Upper lobe of left lung (tissue), 6 donors: Measurements from ENCODE around the gene BOC. TPM values are rescaled to one million over a fixed set of nuclear protein-coding genes. Genes with fewer than 3 reads are reported as not detected.
A peak's percentile ranks its signal among the peaks of the same experiment; 100 is the strongest.

Experiments
- ATAC-seq, 2 donors: fragments of 200-7000 bp; cut with Tn5 transposase; one replicate each; pipeline ENCODE4 v1.9.1; 2022; ENCODE audit warnings: mild to moderate bottlenecking in 2 of 2, moderate library complexity in 2 of 2; ENCODE audit not compliant: low FRiP score in 2 of 2
- DNase-seq, 2 donors: peaks; one replicate each; pipeline ENCODE4 v3.0.0-alpha.2; 2019 to 2020
- H3K27ac ChIP-seq, 4 donors: fragments of 200-600 bp; sonication (generic); one replicate each; pipeline ENCODE4 v1.5.1; 2016 to 2019
- H3K27me3 ChIP-seq, 4 donors: fragments of 200-600 bp; sonication (generic); one replicate each; pipeline ENCODE4 v1.5.1; 2017 to 2019
- H3K36me3 ChIP-seq, 4 donors: fragments of 200-600 bp; sonication (generic); one replicate each; pipeline ENCODE4 v1.5.1; 2016 to 2019
- H3K4me1 ChIP-seq, 4 donors: fragments of 200-600 bp; sonication (generic); one replicate each; pipeline ENCODE4 v1.5.1; 2018 to 2019
- H3K4me3 ChIP-seq, 4 donors: fragments of 200-600 bp; sonication (generic); one replicate each; pipeline ENCODE4 v1.5.1; 2017 to 2019; ENCODE audit warnings: mild to moderate bottlenecking in 2 of 4, moderate library complexity in 1 of 4
- H3K9me3 ChIP-seq, 4 donors: fragments of 200-600 bp; sonication (generic); one replicate each; pipeline ENCODE4 v1.5.1; 2018 to 2019
- CTCF ChIP-seq, 6 experiments: fragments of 450-650 bp in 4 of 6; fragments of 200-600 bp in 2 of 6; sonication (generic) in 2 of 6; IDR thresholded peaks; one replicate each; pipeline ENCODE4 v1.5.1; 2016 to 2019; ENCODE audit warnings: antibody characterized with exemption in 6 of 6
- EP300 ChIP-seq, 4 donors: sonication (generic); formaldehyde crosslinking; IDR thresholded peaks; one replicate each; pipeline ENCODE4 v1.5.1; 2017; ENCODE audit warnings: antibody characterized with exemption in 4 of 4, control low read depth in 2 of 4
- POLR2A ChIP-seq, 4 donors: fragments of 450-650 bp; IDR thresholded peaks; one replicate each; pipeline ENCODE4 v1.5.1; 2016 to 2017; ENCODE audit warnings: antibody characterized with exemption in 4 of 4, mild to moderate bottlenecking in 2 of 4
- POLR2AphosphoS5 ChIP-seq, 2 donors: sonication (generic); formaldehyde crosslinking; IDR thresholded peaks; one replicate each; pipeline ENCODE4 v1.5.1; 2017; ENCODE audit warnings: antibody characterized with exemption in 2 of 2
- WGBS, 2 donors: methylation state at CpG; one replicate each; pipeline ENCODE4 v1.1.5; 2017 to 2018; 5-methylcytosine and 5-hydroxymethylcytosine counted together
- total RNA-seq, 6 donors: library from RNA; depleted of rRNA in 4 of 6; stranded (reverse); fragments of >200 nt in 4 of 6; gene quantifications; one replicate each; pipeline versions ENCODE4 v1.1.0 to v1.2.1, GENCODE V29; 2016 to 2021
- donor health status: DM: no; HTN: no; CAD: no; lungs with moderate emphysema.
- donor health status: DM: no; HTN: yes; CAD: no; lungs with severe emphysema.

Gene BOC
- total RNA-seq, 6 donors from 2014 or later: 2.6 to 18.3 (median 4.5) TPM

GRCh38 chr3:113274425-113275257 is 63.3 kb downstream of the BOC start:
- DNase-seq (peak in 1 of 2 donors; percentile 76), ATAC-seq (no peak)
- TF ChIP-seq CTCF (IDR thresholded peaks at IDR 0.05): no peak
- no peak for TF ChIP-seq POLR2AphosphoS5 (IDR thresholded peaks at IDR 0.05)
- no peak for TF ChIP-seq POLR2A (IDR thresholded peaks at IDR 0.05)
- no peak for TF ChIP-seq EP300 (IDR thresholded peaks at IDR 0.05)
- Histone ChIP-seq H3K4me1 (peaks cover 0 to 14% (median 9%) of the 10 kb centered on the region in 4 donors), H3K36me3 (no peaks in the 10 kb centered on the region), H3K27ac (no peak overlapping the region), H3K4me3 (no peak overlapping the region), H3K27me3 (no peaks in the 10 kb centered on the region), H3K9me3 (no peaks in the 10 kb centered on the region)
- WGBS, 2 donors: 89 to 91% methylated on average over 6 to 20 of the region's 20 CpGs

- Histone ChIP-seq H3K9me3 (no peaks in the 10 kb centered on the region), H3K27ac (no peak overlapping the region), H3K36me3 (no peaks in the 10 kb centered on the region), H3K27me3 (no peaks in the 10 kb centered on the region), H3K4me3 (no peak overlapping the region), H3K4me1 (peaks cover 0 to 14% (median 9%) of the 10 kb centered on the region in 4 donors)
- ATAC-seq (no peak), DNase-seq (peak in 1 of 2 donors; percentile 59)
- WGBS, 2 donors: 93 to 100% methylated on average over 6 of the region's 6 CpGs
- TF ChIP-seq POLR2AphosphoS5 (IDR thresholded peaks at IDR 0.05) (no peak), POLR2A (IDR thresholded peaks at IDR 0.05) (no peak), CTCF (IDR thresholded peaks at IDR 0.05) (no peak), EP300 (IDR thresholded peaks at IDR 0.05) (no peak)
Measured at GRCh38 chr3:113275258-113275556, 63.9 kb downstream of the BOC start.

GRCh38 chr3:113275583-113275928 is 64.2 kb downstream of the BOC start:
- 94 to 95% methylated on average over 2 of the region's 2 CpGs for WGBS, 2 donors
- peak overlapping the region; percentile 62 to 74 (median 68) for H3K27ac ChIP-seq
- no peak for DNase-seq

GRCh38 chr3:113275929-113276750 is 64.8 kb downstream of the BOC start:
- ATAC-seq: peak; percentile 31 to 55
- H3K27ac ChIP-seq: peak overlapping the region; percentile 62 to 74 (median 68)
- H3K4me1 ChIP-seq: peaks cover 0 to 14% (median 9%) of the 10 kb centered on the region in 4 donors
- no peak for DNase-seq
- 35 to 51% methylated on average over 16 of the region's 16 CpGs for WGBS, 2 donors
- no peaks in the 10 kb centered on the region for H3K9me3 ChIP-seq
- TF ChIP-seq CTCF (IDR thresholded peaks at IDR 0.05) (peak in 3 of 6 experiments; percentile 12 to 16 (median 12)), EP300 (IDR thresholded peaks at IDR 0.05) (no peak)
- H3K36me3 ChIP-seq: no peaks in the 10 kb centered on the region
- no peaks in the 10 kb centered on the region for H3K27me3 ChIP-seq
- H3K4me3 ChIP-seq: peak overlapping the region in 2 of 4 donors; percentile 22 to 33

More at GRCh38 chr3:113275583-113275928, 64.2 kb downstream of the BOC start:
- Histone ChIP-seq H3K27me3 (no peaks in the 10 kb centered on the region), H3K9me3 (no peaks in the 10 kb centered on the region), H3K4me1 (peaks cover 0 to 14% (median 9%) of the 10 kb centered on the region in 4 donors), H3K36me3 (no peaks in the 10 kb centered on the region), H3K4me3 (no peak overlapping the region)
- no peak for ATAC-seq
- TF ChIP-seq POLR2A (IDR thresholded peaks at IDR 0.05) (no peak), POLR2AphosphoS5 (IDR thresholded peaks at IDR 0.05) (no peak), CTCF (IDR thresholded peaks at IDR 0.05) (no peak), EP300 (IDR thresholded peaks at IDR 0.05) (no peak)
